ENCODE data around the gene TUBB1.

DNA sequence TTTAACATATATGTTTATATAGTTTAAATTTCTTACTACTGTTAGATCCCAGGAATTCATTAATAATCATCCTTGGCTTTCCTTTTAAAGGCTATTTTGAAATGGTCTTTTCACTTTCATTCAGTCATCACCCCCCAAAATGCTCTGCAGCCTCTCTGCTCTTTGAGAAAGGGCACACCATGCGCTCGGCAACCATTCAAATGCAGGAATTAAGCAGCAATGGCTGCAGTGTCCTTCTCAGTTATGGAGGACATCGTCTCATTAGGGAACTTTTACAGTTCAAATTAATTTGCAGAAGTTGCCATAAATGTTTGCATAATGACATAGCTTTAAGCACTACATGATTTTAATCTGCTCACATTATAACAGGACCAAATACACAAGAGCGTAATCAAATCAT is 6.3 kb downstream of the TUBB1 start:
- TF ChIP-seq, protein P1, sequence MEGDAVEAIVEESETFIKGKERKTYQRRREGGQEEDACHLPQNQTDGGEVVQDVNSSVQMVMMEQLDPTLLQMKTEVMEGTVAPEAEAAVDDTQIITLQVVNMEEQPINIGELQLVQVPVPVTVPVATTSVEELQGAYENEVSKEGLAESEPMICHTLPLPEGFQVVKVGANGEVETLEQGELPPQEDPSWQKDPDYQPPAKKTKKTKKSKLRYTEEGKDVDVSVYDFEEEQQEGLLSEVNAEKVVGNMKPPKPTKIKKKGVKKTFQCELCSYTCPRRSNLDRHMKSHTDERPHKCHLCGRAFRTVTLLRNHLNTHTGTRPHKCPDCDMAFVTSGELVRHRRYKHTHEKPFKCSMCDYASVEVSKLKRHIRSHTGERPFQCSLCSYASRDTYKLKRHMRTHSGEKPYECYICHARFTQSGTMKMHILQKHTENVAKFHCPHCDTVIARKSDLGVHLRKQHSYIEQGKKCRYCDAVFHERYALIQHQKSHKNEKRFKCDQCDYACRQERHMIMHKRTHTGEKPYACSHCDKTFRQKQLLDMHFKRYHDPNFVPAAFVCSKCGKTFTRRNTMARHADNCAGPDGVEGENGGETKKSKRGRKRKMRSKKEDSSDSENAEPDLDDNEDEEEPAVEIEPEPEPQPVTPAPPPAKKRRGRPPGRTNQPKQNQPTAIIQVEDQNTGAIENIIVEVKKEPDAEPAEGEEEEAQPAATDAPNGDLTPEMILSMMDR (IDR thresholded peaks at IDR 0.05): no peak
- no peak for TF ChIP-seq POLR2A (IDR thresholded peaks at IDR 0.05)
